Activated T-cell treated with anti-CD3 and anti-CD28 coated beads, Interleukin-2, amount 50 U/mL, for 24 hours (primary cell): ENCODE data around the gene E2F1.

Experiments
- DNase-seq: peaks from one replicate; pipeline ENCODE4 v3.0.0-alpha.2; 2020
- H3K27ac Mint-ChIP-seq: 2 replicates; pipeline ENCODE4 v1.8.0; 2020; ENCODE audit warnings: mild to moderate bottlenecking, mixed read lengths
- H3K27me3 Mint-ChIP-seq: 2 replicates; pipeline ENCODE4 v1.8.0; 2020; ENCODE audit warnings: mixed read lengths
- H3K36me3 Mint-ChIP-seq: 2 replicates; pipeline ENCODE4 v1.8.0; 2020; ENCODE audit warnings: low read depth, mixed read lengths
- H3K4me1 Mint-ChIP-seq: 2 replicates; pipeline ENCODE4 v1.8.0; 2020; ENCODE audit warnings: low read depth, mixed read lengths
- H3K4me3 Mint-ChIP-seq: 2 replicates; pipeline ENCODE4 v1.8.0; 2020; ENCODE audit warnings: mild to moderate bottlenecking, moderate library complexity, mixed read lengths
- H3K9me3 Mint-ChIP-seq: 2 replicates; pipeline ENCODE4 v1.8.0; 2020; ENCODE audit warnings: mixed read lengths

Gene E2F1

DNA sequence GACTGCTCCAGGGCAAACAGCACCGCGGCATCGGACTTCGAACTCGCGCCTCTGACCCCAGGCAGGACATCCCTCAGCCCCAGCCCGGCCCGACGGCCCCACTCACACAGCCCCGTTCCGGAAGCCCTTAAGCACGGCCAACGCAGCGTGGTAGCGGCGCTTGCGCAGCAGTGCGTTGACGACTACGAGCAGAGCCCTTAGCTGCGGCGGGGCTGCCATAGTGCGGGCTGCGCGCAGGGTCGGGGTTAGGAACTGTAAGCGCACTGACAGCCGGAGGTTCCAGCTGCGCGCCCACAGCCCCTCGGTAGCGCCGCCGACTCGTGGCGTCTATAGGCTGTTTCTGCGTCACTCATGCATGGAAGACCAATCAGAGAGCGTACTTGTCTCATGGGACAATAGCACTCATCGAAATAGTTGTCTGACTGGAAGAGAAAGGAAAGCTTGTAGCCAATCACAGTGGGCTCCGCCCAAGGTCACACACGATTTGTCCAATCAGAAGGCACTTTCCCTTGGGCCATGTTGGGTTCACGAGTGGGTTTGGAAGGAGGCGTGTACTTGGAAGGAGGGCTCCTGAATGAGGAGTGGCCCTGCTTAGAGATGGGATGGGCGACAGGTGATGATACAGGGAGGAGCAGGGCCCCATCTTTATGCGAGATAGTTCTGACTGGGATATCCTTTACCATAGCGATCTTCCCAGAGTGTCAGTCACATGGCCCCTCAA, 34.0 kb upstream of the E2F1 start, which contains the start of gene PXMP4:
TSS of gene PXMP4 (minus strand) at position 322 of the 721 bp plus-strand sequence. CDS start at position 219, 103 bp downstream.
- DNase-seq = peak; percentile 86
- peaks cover 32% of the 10 kb centered on the region for H3K4me1 Mint-ChIP-seq
- no peaks in the 10 kb centered on the region for H3K27me3 Mint-ChIP-seq
- H3K36me3 Mint-ChIP-seq = peaks cover 5% of the 10 kb centered on the region
- no peaks in the 10 kb centered on the region for H3K9me3 Mint-ChIP-seq
- H3K4me3 Mint-ChIP-seq = peak within 1 kb of the TSS; percentile 92
- H3K27ac Mint-ChIP-seq = peak within 1 kb of the TSS; percentile 90

- H3K4me1 Mint-ChIP-seq = peaks cover 32% of the 10 kb centered on the region
- peaks cover 6% of the 10 kb centered on the region for H3K36me3 Mint-ChIP-seq
- H3K27me3 Mint-ChIP-seq = no peaks in the 10 kb centered on the region
- peak overlapping the region; percentile 92 for H3K4me3 Mint-ChIP-seq
- no peaks in the 10 kb centered on the region for H3K9me3 Mint-ChIP-seq
- no peak for DNase-seq
- H3K27ac Mint-ChIP-seq = peak overlapping the region; percentile 90
Observed at GRCh38 chr20:33719277-33719988, 33.2 kb upstream of the E2F1 start.

GRCh38 chr20:33716498-33716897, 30.3 kb upstream of the E2F1 start:
- no peaks in the 10 kb centered on the region for H3K27me3 Mint-ChIP-seq
- no peaks in the 10 kb centered on the region for H3K9me3 Mint-ChIP-seq
- no peak overlapping the region for H3K4me3 Mint-ChIP-seq
- no peak for DNase-seq
- no peak overlapping the region for H3K27ac Mint-ChIP-seq
- peaks cover 31% of the 10 kb centered on the region for H3K36me3 Mint-ChIP-seq
- H3K4me1 Mint-ChIP-seq = peaks cover 30% of the 10 kb centered on the region

DNA sequence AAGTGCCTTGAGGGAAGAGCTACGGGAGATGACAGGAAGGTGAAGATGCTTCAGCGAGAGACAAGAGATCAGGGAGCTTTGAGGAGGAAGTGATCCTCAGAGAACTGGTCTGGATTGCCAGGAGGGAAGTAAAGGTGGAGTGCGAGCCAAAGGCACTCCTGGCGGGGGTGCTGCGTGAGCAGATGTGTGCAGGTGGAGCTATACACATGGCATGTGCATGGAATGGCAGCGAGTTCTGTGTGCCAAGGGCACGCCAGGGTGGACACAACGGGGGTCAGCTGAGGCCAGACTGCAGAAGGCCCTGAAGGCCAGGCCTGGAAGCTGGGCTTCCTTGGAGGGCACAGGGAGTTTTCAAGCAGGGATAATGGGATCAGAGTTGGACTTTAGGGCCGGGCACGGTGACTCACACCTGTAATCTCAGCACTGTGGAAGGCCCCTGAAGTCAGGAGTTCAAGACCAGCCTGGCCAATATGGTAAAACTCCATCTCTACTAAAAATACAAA, 27.7 kb upstream of the E2F1 start:
- Mint-ChIP-seq H3K4me3 (no peak overlapping the region), H3K27me3 (no peaks in the 10 kb centered on the region), H3K9me3 (no peaks in the 10 kb centered on the region), H3K4me1 (peaks cover 28% of the 10 kb centered on the region), H3K27ac (no peak overlapping the region), H3K36me3 (peaks cover 37% of the 10 kb centered on the region)
- no peak for DNase-seq

DNA sequence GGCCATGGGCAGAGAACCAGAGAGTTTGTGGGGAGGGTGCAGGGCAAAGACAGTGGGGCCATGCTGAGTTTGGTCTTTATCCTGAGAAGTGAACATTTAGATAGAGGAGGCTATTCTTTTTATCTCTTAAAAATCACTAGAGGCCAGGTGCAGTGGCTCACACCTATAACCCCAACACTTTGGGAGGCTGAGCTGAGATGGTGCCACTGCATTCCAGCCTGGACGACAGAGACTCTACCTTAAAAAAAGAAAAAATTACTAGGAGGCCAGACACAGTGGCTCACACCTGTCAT, 25.2 kb upstream of the E2F1 start:
- Mint-ChIP-seq H3K27ac (peak overlapping the region; percentile 69), H3K27me3 (no peaks in the 10 kb centered on the region), H3K4me1 (peaks cover 18% of the 10 kb centered on the region), H3K36me3 (peaks cover 47% of the 10 kb centered on the region), H3K9me3 (no peaks in the 10 kb centered on the region), H3K4me3 (no peak overlapping the region)
- DNase-seq = no peak

DNA sequence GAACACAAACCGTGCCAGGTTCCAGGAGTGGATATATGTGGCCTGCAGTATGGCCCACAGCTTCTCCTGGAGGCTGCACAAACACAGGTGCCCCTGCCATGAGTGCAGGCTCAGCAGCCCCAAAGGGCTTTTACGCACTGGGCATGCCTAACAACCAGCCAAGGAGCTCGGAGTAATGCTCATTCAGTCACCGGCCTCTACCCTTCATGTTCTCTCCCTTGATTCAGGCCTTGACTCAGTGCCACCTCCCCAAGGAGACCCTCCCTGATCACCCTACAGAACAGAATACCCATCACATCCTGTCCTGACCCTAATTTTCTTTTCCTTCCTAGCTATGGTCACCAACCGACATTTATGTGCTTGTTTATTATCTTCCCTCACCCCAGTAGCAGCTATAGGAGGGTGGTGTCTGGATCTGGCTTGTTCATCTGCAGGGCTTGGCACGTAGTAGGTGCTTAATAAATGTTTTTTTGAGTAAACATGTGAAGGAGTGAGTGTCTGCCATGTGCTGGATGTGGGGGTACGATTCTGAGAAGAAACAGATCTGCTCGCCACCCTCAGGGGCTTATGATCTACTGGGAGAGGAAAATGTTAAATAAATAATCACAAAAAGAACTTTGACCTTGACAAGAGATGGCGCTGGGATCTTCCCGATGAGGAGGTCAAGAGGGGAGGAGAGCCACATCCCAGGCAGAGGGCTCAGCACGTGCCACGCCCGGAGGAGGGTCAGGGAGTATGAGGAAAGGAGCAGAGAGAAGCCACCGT, 24.7 kb upstream of the E2F1 start:
- Mint-ChIP-seq H3K36me3 (peaks cover 47% of the 10 kb centered on the region), H3K27me3 (no peaks in the 10 kb centered on the region), H3K4me1 (peaks cover 18% of the 10 kb centered on the region), H3K4me3 (no peak overlapping the region), H3K9me3 (no peaks in the 10 kb centered on the region), H3K27ac (peak overlapping the region; percentile 69)
- DNase-seq = no peak

DNA sequence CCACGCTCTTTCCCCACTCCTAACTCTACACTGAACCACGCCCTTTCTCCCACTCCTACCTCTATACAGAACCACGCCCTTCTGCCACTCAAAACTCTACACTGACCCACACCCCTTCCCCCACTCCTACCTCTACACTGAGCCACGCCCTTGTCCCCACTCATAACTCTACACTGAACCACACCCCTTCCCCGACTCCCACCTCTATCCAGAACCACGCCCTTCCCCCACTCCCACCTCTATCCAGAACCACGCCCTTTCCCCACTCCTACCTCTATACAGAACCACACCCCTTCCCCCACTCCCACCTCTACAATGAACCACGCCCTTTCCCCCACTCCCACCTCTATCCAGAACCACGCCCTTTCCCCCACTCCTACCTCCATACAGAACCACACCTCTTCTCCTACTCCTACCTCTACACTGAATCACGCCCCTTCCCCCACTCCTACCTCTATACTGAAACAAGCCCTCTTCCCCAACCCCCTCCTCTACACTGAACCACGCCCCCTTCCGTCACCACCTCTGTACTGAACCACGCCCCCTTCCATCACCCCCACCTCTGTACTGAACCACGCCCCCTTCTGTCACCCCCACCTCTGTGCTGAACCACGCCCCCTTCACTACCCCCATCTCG, 23.8 kb upstream of the E2F1 start:
- DNase-seq = no peak
- peaks cover 18% of the 10 kb centered on the region for H3K4me1 Mint-ChIP-seq
- H3K27ac Mint-ChIP-seq = no peak overlapping the region
- no peaks in the 10 kb centered on the region for H3K27me3 Mint-ChIP-seq
- no peaks in the 10 kb centered on the region for H3K9me3 Mint-ChIP-seq
- H3K36me3 Mint-ChIP-seq = peaks cover 49% of the 10 kb centered on the region
- H3K4me3 Mint-ChIP-seq = no peak overlapping the region

- Mint-ChIP-seq H3K27me3 (no peaks in the 10 kb centered on the region), H3K27ac (peak overlapping the region; percentile 85), H3K9me3 (no peaks in the 10 kb centered on the region), H3K36me3 (peaks cover 50% of the 10 kb centered on the region), H3K4me3 (no peak overlapping the region), H3K4me1 (peaks cover 18% of the 10 kb centered on the region)
- no peak for DNase-seq
Observed at GRCh38 chr20:33709398-33709797, 23.2 kb upstream of the E2F1 start.

GRCh38 chr20:33707668-33708067, 21.5 kb upstream of the E2F1 start:
- H3K4me3 Mint-ChIP-seq = no peak overlapping the region
- DNase-seq = no peak
- H3K9me3 Mint-ChIP-seq = no peaks in the 10 kb centered on the region
- H3K4me1 Mint-ChIP-seq = peaks cover 18% of the 10 kb centered on the region
- peaks cover 38% of the 10 kb centered on the region for H3K36me3 Mint-ChIP-seq
- H3K27ac Mint-ChIP-seq = peak overlapping the region; percentile 59
- H3K27me3 Mint-ChIP-seq = no peaks in the 10 kb centered on the region

DNA sequence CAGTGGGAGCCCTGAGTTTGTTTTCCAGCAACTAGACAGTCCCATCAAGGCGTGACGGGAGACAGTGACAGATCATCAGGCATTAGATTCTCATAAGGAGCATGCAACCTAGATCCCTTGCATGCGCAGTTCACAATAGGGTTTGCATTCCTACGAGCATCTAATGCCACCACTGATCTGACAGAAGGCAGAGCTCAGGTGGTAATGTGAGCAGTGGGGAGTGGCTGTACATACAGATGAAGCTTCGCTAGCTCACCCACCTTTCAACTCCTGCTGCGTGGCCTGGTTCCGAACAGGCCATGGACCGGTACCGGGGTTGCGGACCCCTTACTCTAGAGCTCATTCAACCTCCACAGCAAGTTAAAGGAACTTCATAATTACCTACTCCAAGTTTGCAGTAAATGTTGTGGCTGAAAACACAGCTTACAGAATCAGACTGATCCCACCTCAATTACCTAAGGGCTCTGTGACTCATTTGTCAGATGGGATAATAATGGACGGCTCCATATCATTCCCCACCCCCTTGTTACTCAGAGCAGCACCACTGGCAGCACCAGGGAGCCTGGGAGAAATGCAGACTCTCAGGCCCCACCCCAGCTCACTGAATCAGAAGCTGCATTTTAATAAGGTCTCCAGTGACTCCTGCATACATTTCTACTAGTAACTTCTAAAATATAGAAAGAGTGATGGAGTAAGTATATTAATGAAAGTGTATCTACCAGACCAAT, 18.2 kb upstream of the E2F1 start:
- DNase-seq = no peak
- H3K4me1 Mint-ChIP-seq = peaks cover 4% of the 10 kb centered on the region
- no peaks in the 10 kb centered on the region for H3K27me3 Mint-ChIP-seq
- H3K4me3 Mint-ChIP-seq = no peak overlapping the region
- peaks cover 19% of the 10 kb centered on the region for H3K36me3 Mint-ChIP-seq
- no peak overlapping the region for H3K27ac Mint-ChIP-seq
- no peaks in the 10 kb centered on the region for H3K9me3 Mint-ChIP-seq

- Mint-ChIP-seq H3K4me1 (no peaks in the 10 kb centered on the region), H3K36me3 (peaks cover 19% of the 10 kb centered on the region), H3K27me3 (no peaks in the 10 kb centered on the region), H3K4me3 (no peak overlapping the region), H3K9me3 (no peaks in the 10 kb centered on the region), H3K27ac (no peak overlapping the region)
- DNase-seq = no peak
Observed at GRCh38 chr20:33703498-33704137, 17.4 kb upstream of the E2F1 start.

- H3K4me3 Mint-ChIP-seq = no peak overlapping the region
- no peak for DNase-seq
- H3K36me3 Mint-ChIP-seq = peaks cover 18% of the 10 kb centered on the region
- no peaks in the 10 kb centered on the region for H3K4me1 Mint-ChIP-seq
- H3K27ac Mint-ChIP-seq = no peak overlapping the region
- H3K9me3 Mint-ChIP-seq = no peaks in the 10 kb centered on the region
- H3K27me3 Mint-ChIP-seq = no peaks in the 10 kb centered on the region
Observed at GRCh38 chr20:33702861-33703260, 16.7 kb upstream of the E2F1 start.

DNA sequence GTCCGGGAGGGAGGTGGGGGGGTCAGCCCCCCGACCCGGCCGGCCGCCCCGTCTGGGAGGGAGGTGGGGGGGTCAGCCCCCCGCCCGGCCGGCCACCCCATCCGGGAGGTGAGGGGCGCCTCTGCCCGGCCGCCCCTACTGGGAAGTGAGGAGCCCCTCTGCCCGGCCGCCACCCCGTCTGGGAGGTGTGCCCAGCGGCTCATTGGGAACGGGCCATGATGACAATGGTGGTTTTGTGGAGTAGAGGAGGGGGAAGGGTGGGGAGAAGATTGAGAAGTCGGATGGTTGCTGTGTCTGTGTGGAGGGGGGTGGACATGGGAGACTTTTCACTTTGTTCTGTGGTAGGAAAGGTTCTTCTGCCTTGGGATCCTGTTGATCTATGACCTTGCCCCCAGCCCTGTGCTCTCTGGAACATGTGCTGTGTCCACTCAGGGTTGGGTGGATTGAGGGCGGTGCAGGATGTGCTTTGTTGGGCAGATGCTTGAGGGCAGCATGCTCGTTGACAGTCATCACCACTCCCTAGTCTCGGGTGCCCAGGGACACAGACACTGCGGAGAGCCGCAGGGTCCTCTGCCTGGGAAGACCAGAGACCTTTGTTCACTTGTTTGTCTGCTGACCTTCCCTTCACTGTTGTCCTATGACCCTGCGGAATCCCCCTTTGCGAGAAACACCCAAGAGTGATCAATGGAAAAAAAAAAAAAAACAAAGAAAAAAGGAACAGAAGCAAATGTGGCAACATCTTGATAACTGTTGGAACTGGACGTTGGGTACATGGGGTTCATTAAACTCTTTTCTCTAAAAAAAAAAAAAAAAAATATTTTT, 15.7 kb upstream of the E2F1 start:
- H3K27me3 Mint-ChIP-seq = no peaks in the 10 kb centered on the region
- H3K36me3 Mint-ChIP-seq = peaks cover 8% of the 10 kb centered on the region
- no peaks in the 10 kb centered on the region for H3K9me3 Mint-ChIP-seq
- no peak for DNase-seq
- H3K4me1 Mint-ChIP-seq = no peaks in the 10 kb centered on the region
- H3K4me3 Mint-ChIP-seq = no peak overlapping the region
- no peak overlapping the region for H3K27ac Mint-ChIP-seq
